ENCODE data around the gene GATAD1. TPM values are rescaled to one million over a fixed set of nuclear protein-coding genes. Genes with fewer than 3 reads are reported as not detected.
"Not testable (repeated sequence)": the region's sequence is repeated elsewhere in the genome, so short reads cannot be mapped to it uniquely, and the experiment has no call there.

Gene GATAD1
- total and polyA plus RNA-seq, 2 of the 8 experiments (the other 6 are each of a cell fraction or from before 2014, with no cell fraction given), result 17.1 to 34.7 TPM

DNA sequence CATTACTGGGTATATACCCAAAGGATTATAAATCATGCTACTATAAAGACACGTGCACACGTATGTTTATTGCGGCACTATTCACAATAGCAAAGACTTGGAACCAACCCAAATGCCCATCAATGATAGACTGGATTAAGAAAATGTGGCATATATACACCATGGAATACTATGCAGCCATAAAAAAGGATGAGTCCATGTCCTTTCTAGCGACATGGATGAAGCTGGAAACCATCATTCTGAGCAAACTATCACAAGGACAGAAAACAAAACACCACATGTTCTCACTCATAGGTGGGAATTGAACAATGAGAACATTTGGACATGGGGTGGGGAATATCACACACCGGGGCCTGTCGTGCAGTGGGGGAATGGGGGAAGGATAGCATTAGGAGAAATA lies 37.1 kb upstream of the GATAD1 start:
- not testable (repeated sequence) for H3K27me3 ChIP-seq (replicated peaks in 1 of 4; ENCODE audit: control insufficient read depth in 3 of 4, extremely low read depth in 1 of 4, insufficient read depth in 3 of 4, low read length in 3 of 4); H3K4ac ChIP-seq (replicated peaks; ENCODE audit: insufficient read length, low read depth, low read length); H3K23me2 ChIP-seq (ENCODE audit: low read depth, low read length); H3K14ac ChIP-seq (ENCODE audit: insufficient read length); H3K4me1 ChIP-seq (replicated peaks in 1 of 4; ENCODE audit: control insufficient read depth in 3 of 4, insufficient read depth in 4 of 4, low read length in 3 of 4); H3K4me3 ChIP-seq (ENCODE audit: extremely low read depth in 1 of 4, insufficient read depth in 2 of 4, low read depth in 3 of 4, low read length in 4 of 4); H3K23ac ChIP-seq (ENCODE audit: insufficient read length); H3K36me3 ChIP-seq (ENCODE audit: control insufficient read depth in 2 of 4, insufficient read depth in 4 of 4, low read length in 3 of 4); H2BK5ac ChIP-seq (ENCODE audit: low read depth, low read length); H4K5ac ChIP-seq (ENCODE audit: insufficient read length, low read depth, low read length); H3K79me1 ChIP-seq (ENCODE audit: low read depth, low read length); H3K9ac ChIP-seq (replicated peaks in 1 of 4; ENCODE audit: extremely low read depth in 1 of 4, low read depth in 3 of 4, low read length in 3 of 4); H4K8ac ChIP-seq (ENCODE audit: extremely low read depth, insufficient read depth, low read length); H3K4me2 ChIP-seq (ENCODE audit: insufficient read depth in 1 of 2, low read depth in 2 of 2, low read length in 2 of 2); FAIRE-seq; H2BK120ac ChIP-seq (replicated peaks; ENCODE audit: low read depth, low read length); H2BK20ac ChIP-seq (ENCODE audit: low read length); H2BK12ac ChIP-seq (ENCODE audit: low read depth, low read length); H2BK15ac ChIP-seq (ENCODE audit: low read length); H4K91ac ChIP-seq (replicated peaks; ENCODE audit: insufficient read length, low read length); H3K9me3 ChIP-seq (ENCODE audit: insufficient read depth in 2 of 2, low read depth in 1 of 2, low read length in 1 of 2); H3K79me2 ChIP-seq (ENCODE audit: control insufficient read depth in 1 of 2, insufficient read depth in 2 of 2, low read length in 2 of 2); DNase-seq (ENCODE audit: low read depth in 1 of 2, low spot score in 2 of 2); H2AK5ac ChIP-seq (ENCODE audit: low read depth, low read length); H4K20me1 ChIP-seq (replicated peaks in 1 of 2; ENCODE audit: control insufficient read depth in 1 of 2, insufficient read depth in 2 of 2, low read length in 2 of 2); H3K56ac ChIP-seq (replicated peaks; ENCODE audit: insufficient read length, low read depth, low read length); H3K18ac ChIP-seq (ENCODE audit: extremely low read depth, low read length); H3K27ac ChIP-seq (ENCODE audit: low read depth, low read length); H2AFZ ChIP-seq (ENCODE audit: low read length)
- ChIA-PET CTCF (ENCODE audit: partially characterized antibody) (interaction anchor here (7.1 kb wide), 1 partner anchor 14 kb away, joined by 64 read pairs; no protein-coding TSS in a partner anchor), POLR2A (ENCODE audit: partially characterized antibody) (interaction anchor here (0.7 kb wide), 1 partner anchor 19 kb away, joined by 3 read pairs; no protein-coding TSS in a partner anchor)
- WGBS, 2 experiments (ENCODE audit: extremely low coverage in 1 of 2, insufficient coverage in 1 of 2, insufficient read length in 1 of 2, insufficient replicate concordance in 2 of 2, low coverage in 1 of 2, low lambda C conversion rate in 2 of 2, missing lambda C conversion rate in 1 of 2), result 97% methylated on average over 6 of the region's 6 CpGs; no CpG with 5 or more reads in 1 of the 2 experiments
